Left ventricle myocardium superior (tissue), 1 donor: Measurements from ENCODE around the gene AP3B1. TPM values are rescaled to one million over a fixed set of nuclear protein-coding genes. Genes with fewer than 3 reads are reported as not detected.

Experiments
- ATAC-seq: fragments of 200-7000 bp; cut with Tn5 transposase; one replicate; pipeline ENCODE4 v1.9.1; 2020; ENCODE audit warnings: mild to moderate bottlenecking, moderate library complexity
- DNase-seq: peaks from one replicate; pipeline ENCODE4 v3.0.0-alpha.2; 2020
- intact Hi-C: fragments of 100-400 bp; cut with micrococcal nuclease; formaldehyde crosslinking; loops from one replicate; pipeline ENCODE4 v1.11.0; 2022
- total RNA-seq: library from RNA; stranded (reverse); fragmentation: NEBNext Ultra II Directional; extraction: Animal tissue kit (Norgen Biotek cat#: 25700); gene quantifications from one replicate; pipeline ENCODE4 v1.2.1, GENCODE V29; 2021
- donor health status: DM: no; HTN: yes; CAD: no; lungs with severe emphysema.

AP3B1 gene
- total RNA-seq, 1 donor from 2014 or later, result 25.5 TPM

GRCh38 chr5:78293851-78294247 lies 649 bp downstream of the AP3B1 start:
- intact Hi-C loops, result no loop called here
- no peak for ATAC-seq
- DNase-seq, result no peak

GRCh38 chr5:78291687-78292086 lies 2.8 kb downstream of the AP3B1 start:
- DNase-seq (no peak), ATAC-seq (no peak)
- intact Hi-C loops, result no loop called here

GRCh38 chr5:78289911-78290310 lies 4.6 kb downstream of the AP3B1 start:
- intact Hi-C loops, result no loop called here

GRCh38 chr5:78288246-78288645 lies 6.3 kb downstream of the AP3B1 start:
- no peak for ATAC-seq
- intact Hi-C loops, result no loop called here
- no peak for DNase-seq

More at GRCh38 chr5:78289911-78290310, 4.6 kb downstream of the AP3B1 start:
- ATAC-seq, result no peak
- no peak for DNase-seq

GRCh38 chr5:78287833-78288232 lies 6.7 kb downstream of the AP3B1 start:
- DNase-seq, result no peak
- intact Hi-C loops, result no loop called here
- ATAC-seq, result no peak

- no peak for DNase-seq
- no peak for ATAC-seq
- intact Hi-C loops, result no loop called here
Measured at GRCh38 chr5:78287169-78287568, 7.3 kb downstream of the AP3B1 start.

- DNase-seq, result no peak
- ATAC-seq, result no peak
- intact Hi-C loops, result no loop called here
Measured at GRCh38 chr5:78286290-78286689, 8.2 kb downstream of the AP3B1 start.

- no peak for DNase-seq
- intact Hi-C loops, result no loop called here
- no peak for ATAC-seq
Measured at GRCh38 chr5:78283802-78284201, 10.7 kb downstream of the AP3B1 start.

GRCh38 chr5:78283105-78283504 lies 11.4 kb downstream of the AP3B1 start:
- intact Hi-C loops, result no loop called here
- ATAC-seq, result no peak
- DNase-seq, result no peak

- ATAC-seq (no peak), DNase-seq (no peak)
- intact Hi-C loops, result no loop called here
Measured at GRCh38 chr5:78280261-78280660, 14.2 kb downstream of the AP3B1 start.

GRCh38 chr5:78279194-78279593 lies 15.3 kb downstream of the AP3B1 start:
- ATAC-seq, result no peak
- intact Hi-C loops, result no loop called here

GRCh38 chr5:78277715-78278114 lies 16.8 kb downstream of the AP3B1 start:
- intact Hi-C loops, result no loop called here
- DNase-seq, result no peak
- ATAC-seq, result no peak

More at GRCh38 chr5:78279194-78279593, 15.3 kb downstream of the AP3B1 start:
- no peak for DNase-seq

GRCh38 chr5:78275998-78276543 lies 18.4 kb downstream of the AP3B1 start:
- no peak for ATAC-seq
- no peak for DNase-seq
- intact Hi-C loops, result no loop called here

- ATAC-seq (no peak), DNase-seq (no peak)
- intact Hi-C loops, result no loop called here
Measured at GRCh38 chr5:78274540-78275197, 19.8 kb downstream of the AP3B1 start.

- DNase-seq (no peak), ATAC-seq (peak; percentile 54)
- intact Hi-C loops, result no loop called here
Measured at GRCh38 chr5:78273436-78273835, 21.1 kb downstream of the AP3B1 start.

GRCh38 chr5:78271766-78272165 lies 22.7 kb downstream of the AP3B1 start:
- intact Hi-C loops, result no loop called here
- ATAC-seq, result no peak
- DNase-seq, result no peak

- intact Hi-C loops, result no loop called here
- DNase-seq (no peak), ATAC-seq (peak; percentile 33)
Measured at GRCh38 chr5:78269088-78269703, 25.3 kb downstream of the AP3B1 start.

- ATAC-seq (peak; percentile 48), DNase-seq (no peak)
- intact Hi-C loops, result no loop called here
Measured at GRCh38 chr5:78268356-78268755, 26.1 kb downstream of the AP3B1 start.

- intact Hi-C loops, result no loop called here
- DNase-seq (no peak), ATAC-seq (no peak)
Measured at GRCh38 chr5:78265163-78265562, 29.3 kb downstream of the AP3B1 start.

GRCh38 chr5:78264600-78264999 lies 29.9 kb downstream of the AP3B1 start:
- DNase-seq (no peak), ATAC-seq (no peak)
- intact Hi-C loops, result no loop called here

GRCh38 chr5:78260771-78261170 lies 33.7 kb downstream of the AP3B1 start:
- ATAC-seq, result no peak
- intact Hi-C loops, result no loop called here

More at GRCh38 chr5:78260771-78261170, 33.7 kb downstream of the AP3B1 start:
- DNase-seq, result no peak
